ENCODE results near the gene CDCA3. TPM values are rescaled to one million over a fixed set of nuclear protein-coding genes. Genes with fewer than 3 reads are reported as not detected.

The CDCA3 gene
- total and polyA plus RNA-seq, 2 of the 13 experiments (the other 11 are each of a cell fraction or from before 2014, with no cell fraction given) = 32.7 to 56.5 TPM

- TF ChIP-seq THAP9 (CRISPR knock-in tag; IDR thresholded peaks at IDR 0.05; ENCODE audit: borderline replicate concordance) (peak; percentile 20; the same call in 1 of the 2 replicates), FOXO4 (CRISPR knock-in tag; conservative IDR thresholded peaks at IDR 0.05) (no peak), ZNF337 (CRISPR knock-in tag; IDR thresholded peaks at IDR 0.05; ENCODE audit: borderline replicate concordance, low read depth) (0 out of 2 replicates have a peak, but pooled peaks have one; percentile 3), NFE2L2 (IDR thresholded peaks at IDR 0.05; ENCODE audit: low read length) (no peak), AFF4 (CRISPR knock-in tag; IDR thresholded peaks at IDR 0.05) (no peak; the same call in 1 of the 2 replicates), SAFB2 (CRISPR knock-in tag; IDR thresholded peaks at IDR 0.05; ENCODE audit: borderline replicate concordance, low read depth) (0 out of 2 replicates have a peak, but pooled peaks have one; percentile 11), CBFB (CRISPR knock-in tag; IDR thresholded peaks at IDR 0.05) (peak; percentile 73), RFX5 (IDR thresholded peaks at IDR 0.05; ENCODE audit: low read depth, low read length) (no peak)
- TF ChIP-seq, protein P1, sequence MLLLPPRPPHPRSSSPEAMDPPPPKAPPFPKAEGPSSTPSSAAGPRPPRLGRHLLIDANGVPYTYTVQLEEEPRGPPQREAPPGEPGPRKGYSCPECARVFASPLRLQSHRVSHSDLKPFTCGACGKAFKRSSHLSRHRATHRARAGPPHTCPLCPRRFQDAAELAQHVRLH (CRISPR knock-in tag; IDR thresholded peaks at IDR 0.05; ENCODE audit: borderline replicate concordance, low read depth) = no peak
- TF ChIP-seq, protein P2, sequence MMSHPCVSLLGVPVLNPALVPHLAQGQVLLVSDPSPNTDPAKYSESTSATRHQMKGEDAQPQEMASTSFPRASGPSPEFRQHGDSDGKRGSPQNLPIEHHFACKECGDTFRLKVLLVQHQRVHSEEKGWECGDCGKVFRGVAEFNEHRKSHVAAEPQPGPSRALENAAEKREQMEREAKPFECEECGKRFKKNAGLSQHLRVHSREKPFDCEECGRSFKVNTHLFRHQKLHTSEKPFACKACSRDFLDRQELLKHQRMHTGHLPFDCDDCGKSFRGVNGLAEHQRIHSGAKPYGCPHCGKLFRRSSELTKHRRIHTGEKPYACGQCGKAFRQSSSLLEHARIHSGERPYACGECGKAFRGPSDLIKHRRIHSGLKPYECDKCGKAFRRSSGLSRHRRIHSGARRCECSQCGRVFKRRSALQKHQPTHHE (CRISPR knock-in tag; IDR thresholded peaks at IDR 0.05; ENCODE audit: borderline replicate concordance) = no peak
- TF ChIP-seq, protein P3, sequence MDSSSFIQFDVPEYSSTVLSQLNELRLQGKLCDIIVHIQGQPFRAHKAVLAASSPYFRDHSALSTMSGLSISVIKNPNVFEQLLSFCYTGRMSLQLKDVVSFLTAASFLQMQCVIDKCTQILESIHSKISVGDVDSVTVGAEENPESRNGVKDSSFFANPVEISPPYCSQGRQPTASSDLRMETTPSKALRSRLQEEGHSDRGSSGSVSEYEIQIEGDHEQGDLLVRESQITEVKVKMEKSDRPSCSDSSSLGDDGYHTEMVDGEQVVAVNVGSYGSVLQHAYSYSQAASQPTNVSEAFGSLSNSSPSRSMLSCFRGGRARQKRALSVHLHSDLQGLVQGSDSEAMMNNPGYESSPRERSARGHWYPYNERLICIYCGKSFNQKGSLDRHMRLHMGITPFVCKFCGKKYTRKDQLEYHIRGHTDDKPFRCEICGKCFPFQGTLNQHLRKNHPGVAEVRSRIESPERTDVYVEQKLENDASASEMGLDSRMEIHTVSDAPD (CRISPR knock-in tag; IDR thresholded peaks at IDR 0.05) = no peak
- TF ChIP-seq, protein P4, sequence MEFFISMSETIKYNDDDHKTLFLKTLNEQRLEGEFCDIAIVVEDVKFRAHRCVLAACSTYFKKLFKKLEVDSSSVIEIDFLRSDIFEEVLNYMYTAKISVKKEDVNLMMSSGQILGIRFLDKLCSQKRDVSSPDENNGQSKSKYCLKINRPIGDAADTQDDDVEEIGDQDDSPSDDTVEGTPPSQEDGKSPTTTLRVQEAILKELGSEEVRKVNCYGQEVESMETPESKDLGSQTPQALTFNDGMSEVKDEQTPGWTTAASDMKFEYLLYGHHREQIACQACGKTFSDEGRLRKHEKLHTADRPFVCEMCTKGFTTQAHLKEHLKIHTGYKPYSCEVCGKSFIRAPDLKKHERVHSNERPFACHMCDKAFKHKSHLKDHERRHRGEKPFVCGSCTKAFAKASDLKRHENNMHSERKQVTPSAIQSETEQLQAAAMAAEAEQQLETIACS (CRISPR knock-in tag; IDR thresholded peaks at IDR 0.05) = peak; percentile 11; the same call in 1 of the 2 replicates
Observed at GRCh38 chr12:6872073-6873048, 21.3 kb upstream of the CDCA3 start (continued).

All from HepG2 (cell line).